Adipocyte (in vitro differentiated cells): Measurements from ENCODE around the gene CADPS2.

Experiments used
- DNase-seq: peaks from one replicate; pipeline ENCODE4 v3.0.0-alpha.2; 2015; ENCODE audit warnings: low read depth
- H3K27me3 ChIP-seq: replicated peaks from 2 replicates; pipeline ENCODE4 v1.7.0; 2013; ENCODE audit warnings: mild to moderate bottlenecking, low read length, moderate library complexity; ENCODE audit not compliant: control insufficient read depth, insufficient read depth
- H3K36me3 ChIP-seq: 2 replicates; pipeline ENCODE4 v1.7.0; 2013; ENCODE audit warnings: low read length, mild to moderate bottlenecking, moderate library complexity; ENCODE audit not compliant: control insufficient read depth, insufficient read depth, severe bottlenecking
- H3K4me1 ChIP-seq: 2 replicates; pipeline ENCODE4 v1.7.0; 2013; ENCODE audit warnings: mild to moderate bottlenecking, low read length, moderate library complexity; ENCODE audit not compliant: control insufficient read depth, insufficient read depth
- H3K4me3 ChIP-seq: 2 replicates; pipeline ENCODE4 v1.7.0; 2013; ENCODE audit warnings: mild to moderate bottlenecking, low read length, moderate library complexity
- H3K9ac ChIP-seq: 2 replicates; pipeline ENCODE4 v1.7.0; 2013; ENCODE audit warnings: mild to moderate bottlenecking, low read length, moderate library complexity
- H3K9me3 ChIP-seq: 2 replicates; pipeline ENCODE4 v1.7.0; 2013; ENCODE audit warnings: mild to moderate bottlenecking, low read length, moderate library complexity; ENCODE audit not compliant: control insufficient read depth

CADPS2 gene

GRCh38 chr7:122767339-122767738 lies 118.9 kb downstream of the CADPS2 start:
- DNase-seq = no peak
- Histone ChIP-seq H3K4me3 (no peak overlapping the region), H3K9me3 (no peaks in the 10 kb centered on the region), H3K36me3 (no peaks in the 10 kb centered on the region), H3K4me1 (peaks cover 3% of the 10 kb centered on the region), H3K9ac (no peak overlapping the region), H3K27me3 (no peaks in the 10 kb centered on the region)

GRCh38 chr7:122766593-122766992 lies 119.7 kb downstream of the CADPS2 start:
- Histone ChIP-seq H3K27me3 (no peaks in the 10 kb centered on the region), H3K9me3 (no peaks in the 10 kb centered on the region), H3K36me3 (no peaks in the 10 kb centered on the region), H3K9ac (no peak overlapping the region), H3K4me1 (peaks cover 3% of the 10 kb centered on the region), H3K4me3 (no peak overlapping the region)
- no peak for DNase-seq

- peak; percentile 5 for DNase-seq
- Histone ChIP-seq H3K4me3 (no peak overlapping the region), H3K27me3 (no peaks in the 10 kb centered on the region), H3K4me1 (no peaks in the 10 kb centered on the region), H3K9ac (no peak overlapping the region), H3K9me3 (no peaks in the 10 kb centered on the region), H3K36me3 (no peaks in the 10 kb centered on the region)
These were observed 121.4 kb downstream of the CADPS2 start for GRCh38 chr7:122764902-122765301.

GRCh38 chr7:122764020-122764419 lies 122.2 kb downstream of the CADPS2 start:
- DNase-seq = no peak
- Histone ChIP-seq H3K4me1 (no peaks in the 10 kb centered on the region), H3K9me3 (no peaks in the 10 kb centered on the region), H3K27me3 (no peaks in the 10 kb centered on the region), H3K36me3 (no peaks in the 10 kb centered on the region), H3K9ac (no peak overlapping the region), H3K4me3 (no peak overlapping the region)

GRCh38 chr7:122762071-122762470 lies 124.2 kb downstream of the CADPS2 start:
- no peaks in the 10 kb centered on the region for H3K4me1 ChIP-seq
- H3K9me3 ChIP-seq = no peaks in the 10 kb centered on the region
- no peaks in the 10 kb centered on the region for H3K27me3 ChIP-seq
- no peak overlapping the region for H3K4me3 ChIP-seq
- no peaks in the 10 kb centered on the region for H3K36me3 ChIP-seq
- DNase-seq = no peak
- no peak overlapping the region for H3K9ac ChIP-seq

GRCh38 chr7:122758501-122758900 lies 127.8 kb downstream of the CADPS2 start:
- no peaks in the 10 kb centered on the region for H3K27me3 ChIP-seq
- no peak overlapping the region for H3K4me3 ChIP-seq
- DNase-seq = no peak
- H3K9me3 ChIP-seq = no peaks in the 10 kb centered on the region
- no peaks in the 10 kb centered on the region for H3K4me1 ChIP-seq
- H3K9ac ChIP-seq = no peak overlapping the region
- H3K36me3 ChIP-seq = no peaks in the 10 kb centered on the region

GRCh38 chr7:122756860-122757259 lies 129.4 kb downstream of the CADPS2 start:
- Histone ChIP-seq H3K27me3 (no peaks in the 10 kb centered on the region), H3K9me3 (no peaks in the 10 kb centered on the region), H3K9ac (no peak overlapping the region), H3K36me3 (no peaks in the 10 kb centered on the region), H3K4me1 (no peaks in the 10 kb centered on the region), H3K4me3 (no peak overlapping the region)
- no peak for DNase-seq

- Histone ChIP-seq H3K4me1 (no peaks in the 10 kb centered on the region), H3K9ac (no peak overlapping the region), H3K36me3 (no peaks in the 10 kb centered on the region), H3K27me3 (no peaks in the 10 kb centered on the region), H3K9me3 (no peaks in the 10 kb centered on the region), H3K4me3 (no peak overlapping the region)
- no peak for DNase-seq
These were observed 130.6 kb downstream of the CADPS2 start for GRCh38 chr7:122755696-122756095.

- H3K27me3 ChIP-seq = no peaks in the 10 kb centered on the region
- no peak overlapping the region for H3K4me3 ChIP-seq
- H3K9me3 ChIP-seq = no peaks in the 10 kb centered on the region
- no peaks in the 10 kb centered on the region for H3K4me1 ChIP-seq
- DNase-seq = no peak
- no peak overlapping the region for H3K9ac ChIP-seq
- no peaks in the 10 kb centered on the region for H3K36me3 ChIP-seq
These were observed 133.7 kb downstream of the CADPS2 start for GRCh38 chr7:122752583-122752982.

- Histone ChIP-seq H3K4me3 (no peak overlapping the region), H3K27me3 (no peaks in the 10 kb centered on the region), H3K9ac (no peak overlapping the region), H3K4me1 (no peaks in the 10 kb centered on the region), H3K36me3 (no peaks in the 10 kb centered on the region), H3K9me3 (no peaks in the 10 kb centered on the region)
- DNase-seq = no peak
These were observed 135.9 kb downstream of the CADPS2 start for GRCh38 chr7:122750389-122750788.

GRCh38 chr7:122748195-122748594 lies 138.1 kb downstream of the CADPS2 start:
- Histone ChIP-seq H3K9ac (no peak overlapping the region), H3K4me3 (no peak overlapping the region), H3K4me1 (no peaks in the 10 kb centered on the region), H3K27me3 (no peaks in the 10 kb centered on the region), H3K36me3 (no peaks in the 10 kb centered on the region), H3K9me3 (no peaks in the 10 kb centered on the region)
- DNase-seq = no peak

- Histone ChIP-seq H3K4me3 (no peak overlapping the region), H3K27me3 (no peaks in the 10 kb centered on the region), H3K9me3 (no peaks in the 10 kb centered on the region), H3K36me3 (no peaks in the 10 kb centered on the region), H3K9ac (no peak overlapping the region), H3K4me1 (no peaks in the 10 kb centered on the region)
- DNase-seq = no peak
These were observed 139.3 kb downstream of the CADPS2 start for GRCh38 chr7:122746948-122747347.
